Neural crest cell (in vitro differentiated cells): Measurements from ENCODE around the gene CDCA5. TPM values are rescaled to one million over a fixed set of nuclear protein-coding genes. Genes with fewer than 3 reads are reported as not detected.

Experiments
- DNase-seq: peaks from one replicate; pipeline ENCODE4 v3.0.0; 2021; ENCODE audit warnings: low read depth, mixed read lengths, low spot score
- H3K27ac Mint-ChIP-seq: one replicate; pipeline ENCODE4 v1.8.0; 2021; ENCODE audit warnings: mild to moderate bottlenecking, mixed read lengths; ENCODE audit not compliant: unreplicated experiment
- H3K27me3 Mint-ChIP-seq: 2 replicates; pipeline ENCODE4 v1.8.0; 2021; ENCODE audit warnings: low read depth, mild to moderate bottlenecking, mixed read lengths
- H3K36me3 Mint-ChIP-seq: 2 replicates; pipeline ENCODE4 v1.8.0; 2021; ENCODE audit warnings: low read depth, mild to moderate bottlenecking, mixed read lengths
- H3K4me1 Mint-ChIP-seq: 2 replicates; pipeline ENCODE4 v1.8.0; 2021; ENCODE audit warnings: mixed read lengths
- H3K4me3 Mint-ChIP-seq: one replicate; pipeline ENCODE4 v1.8.0; 2021; ENCODE audit warnings: mild to moderate bottlenecking, mixed read lengths
- H3K9me3 Mint-ChIP-seq: 2 replicates; pipeline ENCODE4 v1.8.0; 2021; ENCODE audit warnings: mixed read lengths
- total RNA-seq: library from RNA; stranded (reverse); gene quantifications from 2 replicates; pipeline ENCODE4 v1.2.1, GENCODE V29; 2021
- TF ChIP-seq, protein P1 (sequence below): fragments of 200-600 bp; sonication (generic); conservative IDR thresholded peaks from 2 replicates; pipeline ENCODE4 v1.5.0; 2021; ENCODE audit warnings: antibody characterized with exemption, mild to moderate bottlenecking

Gene CDCA5
- total RNA-seq, 1 donor from 2014 or later: 84.8 TPM

DNA sequence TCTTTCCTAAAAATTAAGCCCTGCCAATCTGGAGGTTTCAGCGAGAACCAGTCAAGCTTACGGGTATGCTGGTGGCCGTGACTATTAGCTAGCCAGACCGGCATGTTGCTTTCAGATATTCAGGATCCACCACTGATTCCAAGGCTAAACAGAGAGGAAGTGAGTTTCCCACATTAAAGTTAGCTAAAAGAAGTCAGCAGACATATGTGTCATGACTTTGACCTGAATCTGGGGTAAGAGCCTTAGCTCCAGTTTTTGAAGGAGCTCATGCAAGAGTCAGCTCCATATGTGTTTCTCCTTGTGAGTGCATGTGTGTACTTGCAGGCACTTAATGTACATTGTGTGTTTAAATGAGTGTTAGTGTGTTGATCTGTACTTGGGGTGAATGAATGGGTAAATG, 1.6 kb upstream of the CDCA5 start:
- Mint-ChIP-seq H3K4me3 (peak overlapping the region; percentile 99), H3K27ac (no peak overlapping the region), H3K27me3 (no peaks in the 10 kb centered on the region), H3K36me3 (peaks cover 2% of the 10 kb centered on the region), H3K4me1 (peaks cover 30% of the 10 kb centered on the region), H3K9me3 (no peaks in the 10 kb centered on the region)
- DNase-seq: no peak
- TF ChIP-seq, protein P1, sequence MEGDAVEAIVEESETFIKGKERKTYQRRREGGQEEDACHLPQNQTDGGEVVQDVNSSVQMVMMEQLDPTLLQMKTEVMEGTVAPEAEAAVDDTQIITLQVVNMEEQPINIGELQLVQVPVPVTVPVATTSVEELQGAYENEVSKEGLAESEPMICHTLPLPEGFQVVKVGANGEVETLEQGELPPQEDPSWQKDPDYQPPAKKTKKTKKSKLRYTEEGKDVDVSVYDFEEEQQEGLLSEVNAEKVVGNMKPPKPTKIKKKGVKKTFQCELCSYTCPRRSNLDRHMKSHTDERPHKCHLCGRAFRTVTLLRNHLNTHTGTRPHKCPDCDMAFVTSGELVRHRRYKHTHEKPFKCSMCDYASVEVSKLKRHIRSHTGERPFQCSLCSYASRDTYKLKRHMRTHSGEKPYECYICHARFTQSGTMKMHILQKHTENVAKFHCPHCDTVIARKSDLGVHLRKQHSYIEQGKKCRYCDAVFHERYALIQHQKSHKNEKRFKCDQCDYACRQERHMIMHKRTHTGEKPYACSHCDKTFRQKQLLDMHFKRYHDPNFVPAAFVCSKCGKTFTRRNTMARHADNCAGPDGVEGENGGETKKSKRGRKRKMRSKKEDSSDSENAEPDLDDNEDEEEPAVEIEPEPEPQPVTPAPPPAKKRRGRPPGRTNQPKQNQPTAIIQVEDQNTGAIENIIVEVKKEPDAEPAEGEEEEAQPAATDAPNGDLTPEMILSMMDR: no peak

DNA sequence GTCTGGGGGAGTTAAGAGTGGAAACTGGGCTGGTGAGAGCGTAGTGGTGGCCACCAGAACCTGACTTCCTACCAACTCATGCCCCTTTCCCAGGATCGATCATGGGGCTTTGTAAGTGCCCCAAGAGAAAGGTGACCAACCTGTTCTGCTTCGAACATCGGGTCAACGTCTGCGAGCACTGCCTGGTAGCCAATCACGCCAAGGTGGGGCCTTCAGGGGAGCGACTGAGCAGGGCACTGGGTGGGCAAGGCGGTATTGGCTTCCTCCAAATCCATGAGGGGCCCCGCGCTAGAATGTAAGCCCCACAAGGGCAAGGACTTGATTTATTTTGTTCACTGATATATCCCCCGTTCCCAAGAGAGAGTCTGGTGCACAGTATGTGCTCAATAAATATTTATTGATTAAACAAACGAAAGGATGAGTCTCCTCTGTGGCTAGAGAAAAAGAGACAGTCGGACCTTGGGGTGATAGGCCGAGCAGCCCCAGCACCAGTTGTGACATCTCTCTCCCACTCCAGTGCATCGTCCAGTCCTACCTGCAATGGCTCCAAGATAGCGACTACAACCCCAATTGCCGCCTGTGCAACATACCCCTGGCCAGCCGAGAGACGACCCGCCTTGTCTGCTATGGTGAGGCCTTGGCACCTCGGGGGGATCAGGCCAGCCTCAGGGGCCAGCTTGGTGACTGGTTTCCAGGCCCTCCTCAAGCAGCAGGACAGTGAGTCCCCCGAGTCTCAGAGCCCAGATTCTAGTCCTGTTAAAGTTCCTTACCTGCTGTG, 947 bp upstream of the CDCA5 start:
- Mint-ChIP-seq H3K36me3 (peaks cover 2% of the 10 kb centered on the region), H3K27me3 (no peaks in the 10 kb centered on the region), H3K4me3 (peak overlapping the region; percentile 99), H3K27ac (peak overlapping the region; percentile 95), H3K4me1 (peaks cover 31% of the 10 kb centered on the region), H3K9me3 (no peaks in the 10 kb centered on the region)
- TF ChIP-seq, protein P1: no peak
- no peak for DNase-seq

DNA sequence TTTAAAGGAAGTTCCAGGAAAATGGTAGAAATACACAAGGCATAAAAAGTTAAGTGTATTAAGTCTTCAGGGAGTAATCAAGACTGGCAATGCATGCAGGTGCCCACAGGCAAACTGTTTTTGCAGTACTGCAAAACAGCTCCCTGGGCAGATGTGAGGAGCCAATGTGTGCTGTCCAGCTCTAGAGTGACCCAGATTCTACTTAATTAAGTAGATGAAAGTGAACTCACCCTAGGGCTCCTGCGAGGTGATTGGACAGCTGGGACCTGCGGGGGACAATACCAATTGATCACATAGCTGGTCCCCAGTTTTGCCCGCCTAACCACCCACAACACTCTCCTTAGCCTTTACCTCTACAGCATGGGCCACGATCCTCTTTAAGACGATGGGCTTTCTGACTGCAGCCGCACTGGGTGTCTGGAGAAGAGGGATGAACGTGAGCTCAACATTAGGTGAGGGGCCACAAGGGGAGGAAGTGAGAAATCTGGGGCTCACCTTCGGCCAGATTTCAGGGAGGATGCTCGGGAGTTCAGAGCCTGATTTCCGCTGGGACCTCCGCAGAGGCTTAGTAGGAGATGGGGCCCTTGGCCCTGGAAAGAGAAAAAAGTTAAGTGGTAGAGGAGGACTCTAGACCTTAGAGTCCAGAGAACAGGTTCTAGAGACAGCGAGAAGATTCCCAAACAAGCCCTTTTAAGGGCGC, 556 bp downstream of the CDCA5 start:
- peak overlapping the region; percentile 99 for H3K4me3 Mint-ChIP-seq
- TF ChIP-seq, protein P1: no peak
- peaks cover 3% of the 10 kb centered on the region for H3K36me3 Mint-ChIP-seq
- peaks cover 34% of the 10 kb centered on the region for H3K4me1 Mint-ChIP-seq
- no peaks in the 10 kb centered on the region for H3K27me3 Mint-ChIP-seq
- H3K9me3 Mint-ChIP-seq: no peaks in the 10 kb centered on the region
- no peak for DNase-seq
- H3K27ac Mint-ChIP-seq: peak overlapping the region; percentile 95

DNA sequence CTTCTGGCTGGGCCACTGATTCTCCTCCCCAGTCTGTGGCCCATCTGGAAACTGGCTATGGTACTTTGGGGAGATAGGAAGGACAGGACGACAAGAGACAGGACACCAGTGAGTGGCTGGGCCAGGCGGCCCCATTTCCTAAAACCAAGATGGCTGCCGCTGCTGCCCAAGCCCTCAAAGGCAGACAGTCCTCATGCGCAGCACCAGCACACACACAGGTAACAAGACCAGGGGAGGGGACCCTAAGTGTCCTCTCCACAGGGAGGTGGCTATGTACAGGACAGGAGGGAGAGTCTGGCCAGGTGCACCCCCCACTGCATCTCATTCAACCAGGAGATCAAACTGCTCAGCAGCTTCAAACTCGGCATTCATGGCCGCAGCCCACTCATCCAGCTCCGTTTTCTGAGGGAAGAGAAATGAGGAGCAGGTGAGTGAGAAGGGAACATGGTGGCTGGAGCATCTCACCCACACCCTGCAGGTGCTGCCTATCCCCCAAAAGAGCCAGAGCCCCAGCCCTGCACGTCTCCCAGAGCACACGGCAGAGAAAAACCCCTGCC, 5.0 kb downstream of the CDCA5 start:
- H3K36me3 Mint-ChIP-seq: peaks cover 14% of the 10 kb centered on the region
- DNase-seq: no peak
- TF ChIP-seq, protein P1: no peak
- no peak overlapping the region for H3K27ac Mint-ChIP-seq
- H3K4me3 Mint-ChIP-seq: peak overlapping the region; percentile 77
- no peaks in the 10 kb centered on the region for H3K9me3 Mint-ChIP-seq
- peaks cover 24% of the 10 kb centered on the region for H3K4me1 Mint-ChIP-seq
- H3K27me3 Mint-ChIP-seq: no peaks in the 10 kb centered on the region

DNA sequence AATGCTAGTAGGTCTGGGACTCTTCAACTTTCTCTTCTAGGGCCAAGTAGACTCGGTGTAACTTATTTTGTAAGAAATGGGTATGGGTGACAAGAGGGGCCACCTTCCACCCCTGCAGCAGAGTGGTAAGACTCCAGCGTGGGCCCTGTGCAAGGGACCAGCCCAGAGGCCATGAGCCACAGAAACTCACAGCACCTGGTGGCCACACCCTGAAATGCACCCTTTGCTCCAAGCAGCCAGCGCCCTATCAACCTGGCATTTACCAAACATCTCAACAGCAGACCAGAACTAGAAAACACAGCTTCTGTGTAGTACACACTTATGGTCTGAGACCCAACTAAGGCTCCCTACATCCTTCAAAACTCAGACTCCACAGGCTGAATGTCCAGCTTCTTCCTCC, 5.7 kb downstream of the CDCA5 start:
- Mint-ChIP-seq H3K36me3 (peaks cover 14% of the 10 kb centered on the region), H3K4me1 (peaks cover 19% of the 10 kb centered on the region), H3K9me3 (no peaks in the 10 kb centered on the region), H3K27ac (no peak overlapping the region), H3K4me3 (peak overlapping the region; percentile 77), H3K27me3 (no peaks in the 10 kb centered on the region)
- TF ChIP-seq, protein P1: peak; percentile 67
- peak; percentile 46 for DNase-seq
